MCF 10A (cell line): ENCODE data around the gene GPC2. TPM values are rescaled to one million over a fixed set of nuclear protein-coding genes. Genes with fewer than 3 reads are reported as not detected.

Experiments
- BruUV-seq: library from RNA; stranded (reverse); fragments of 400-500 nt; replicated peaks from 2 replicates; lab custom pipeline; 2021; lab: Mats Ljungman, UMichigan
- CTCF ChIA-PET: fragments of 300-600 bp; sonication (Branson Sonifier 250); formaldehyde crosslinking; extraction: SDS; loops from one replicate; lab custom pipeline; 2021; ENCODE audit warnings: antibody characterized with exemption, inconsistent platforms; lab: Yijun Ruan, JAX
- POLR2A ChIA-PET: fragments of 300-600, 350-650 bp; sonication (Branson Sonifier 250); formaldehyde crosslinking; extraction: SDS; loops from one replicate; lab custom pipeline; 2020; ENCODE audit warnings: antibody characterized with exemption, inconsistent platforms; lab: Yijun Ruan, JAX
- DNase-seq: peaks from one replicate; pipeline ENCODE4 v3.0.0-alpha.2; 2018; ENCODE audit not compliant: unreplicated experiment
- H3K27ac Mint-ChIP-seq: one replicate; pipeline ENCODE4 v1.8.0; 2022; ENCODE audit warnings: mild to moderate bottlenecking, low read depth, mixed read lengths; ENCODE audit not compliant: unreplicated experiment
- H3K27me3 Mint-ChIP-seq: one replicate; pipeline ENCODE4 v1.8.0; 2022; ENCODE audit warnings: mixed read lengths; ENCODE audit not compliant: insufficient read depth, unreplicated experiment
- H3K36me3 Mint-ChIP-seq: one replicate; pipeline ENCODE4 v1.8.0; 2022; ENCODE audit warnings: mild to moderate bottlenecking, moderate library complexity, mixed read lengths; ENCODE audit not compliant: insufficient read depth, unreplicated experiment
- H3K4me1 Mint-ChIP-seq: one replicate; pipeline ENCODE4 v1.8.0; 2022; ENCODE audit warnings: mixed read lengths; ENCODE audit not compliant: insufficient read depth, unreplicated experiment
- H3K4me3 Mint-ChIP-seq: one replicate; pipeline ENCODE4 v1.8.0; 2022; ENCODE audit warnings: mild to moderate bottlenecking, moderate library complexity, mixed read lengths; ENCODE audit not compliant: unreplicated experiment
- H3K9me3 Mint-ChIP-seq: one replicate; pipeline ENCODE4 v1.8.0; 2022; ENCODE audit warnings: mixed read lengths; ENCODE audit not compliant: unreplicated experiment
- intact Hi-C: fragments of 100-400 bp; cut with micrococcal nuclease; formaldehyde crosslinking; loops from 2 replicates; pipeline ENCODE4 v1.14.1; 2022
- total RNA-seq: library from RNA; stranded (reverse); gene quantifications from 2 replicates; pipeline ENCODE4 v1.2.3, GENCODE V29; 2022
- TF ChIP-seq, protein P1 (sequence below): fragments of 200-600 bp; IDR thresholded peaks from one replicate; pipeline ENCODE4 v1.8.0; 2022; ENCODE audit warnings: antibody characterized with exemption, mild to moderate bottlenecking; ENCODE audit not compliant: unreplicated experiment

Gene GPC2
- total RNA-seq, 1 experiment from 2014 or later: 0.65 TPM

DNA sequence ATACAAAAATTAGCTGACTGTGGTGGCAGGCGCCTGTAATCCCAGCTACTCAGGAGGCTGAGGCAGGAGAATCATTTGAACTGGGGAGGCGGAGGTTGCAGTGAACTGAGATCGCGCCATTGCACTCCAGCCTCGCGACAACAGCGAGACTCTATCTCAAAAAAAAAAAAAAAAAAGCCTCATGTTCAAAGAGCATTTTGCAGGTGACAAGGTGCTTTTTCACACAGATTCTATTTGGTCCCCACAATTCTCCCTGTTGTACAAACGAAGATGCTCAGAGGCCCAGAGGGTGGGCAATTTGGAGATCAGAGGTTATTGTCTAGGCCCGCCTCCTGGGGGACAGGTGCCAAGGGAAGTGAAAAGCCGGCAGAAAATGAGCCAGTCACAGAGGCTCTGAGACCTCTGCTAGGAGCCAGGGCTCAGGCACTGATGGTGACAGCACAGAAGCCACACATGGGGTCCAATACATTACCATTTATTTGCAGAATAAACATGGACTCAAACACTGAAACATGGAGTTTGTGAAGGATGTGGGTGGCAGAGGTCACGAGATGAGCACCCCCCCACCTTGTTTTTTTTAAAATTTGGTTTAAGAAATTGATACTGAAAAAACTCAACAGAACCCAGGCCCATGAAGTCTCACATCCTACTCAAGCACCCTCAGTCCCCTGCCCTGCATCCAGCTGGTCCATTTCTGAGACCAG lies 7.9 kb downstream of the GPC2 start:
- Mint-ChIP-seq H3K27ac (no peak overlapping the region), H3K4me3 (no peak overlapping the region), H3K36me3 (no peaks in the 10 kb centered on the region), H3K9me3 (no peaks in the 10 kb centered on the region), H3K27me3 (peaks cover 42% of the 10 kb centered on the region), H3K4me1 (peaks cover 19% of the 10 kb centered on the region)
- TF ChIP-seq, protein P1, sequence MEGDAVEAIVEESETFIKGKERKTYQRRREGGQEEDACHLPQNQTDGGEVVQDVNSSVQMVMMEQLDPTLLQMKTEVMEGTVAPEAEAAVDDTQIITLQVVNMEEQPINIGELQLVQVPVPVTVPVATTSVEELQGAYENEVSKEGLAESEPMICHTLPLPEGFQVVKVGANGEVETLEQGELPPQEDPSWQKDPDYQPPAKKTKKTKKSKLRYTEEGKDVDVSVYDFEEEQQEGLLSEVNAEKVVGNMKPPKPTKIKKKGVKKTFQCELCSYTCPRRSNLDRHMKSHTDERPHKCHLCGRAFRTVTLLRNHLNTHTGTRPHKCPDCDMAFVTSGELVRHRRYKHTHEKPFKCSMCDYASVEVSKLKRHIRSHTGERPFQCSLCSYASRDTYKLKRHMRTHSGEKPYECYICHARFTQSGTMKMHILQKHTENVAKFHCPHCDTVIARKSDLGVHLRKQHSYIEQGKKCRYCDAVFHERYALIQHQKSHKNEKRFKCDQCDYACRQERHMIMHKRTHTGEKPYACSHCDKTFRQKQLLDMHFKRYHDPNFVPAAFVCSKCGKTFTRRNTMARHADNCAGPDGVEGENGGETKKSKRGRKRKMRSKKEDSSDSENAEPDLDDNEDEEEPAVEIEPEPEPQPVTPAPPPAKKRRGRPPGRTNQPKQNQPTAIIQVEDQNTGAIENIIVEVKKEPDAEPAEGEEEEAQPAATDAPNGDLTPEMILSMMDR: no peak
- intact Hi-C loops: no loop called here
- CTCF ChIA-PET: no interaction called here
- POLR2A ChIA-PET: interaction anchor here (1.6 kb wide), 1 partner anchor 8 kb away, joined by 8 read pairs; the partner anchor contains the start of genes GPC2 and STAG3
- no TSS peak for BruUV-seq
- DNase-seq: no peak

DNA sequence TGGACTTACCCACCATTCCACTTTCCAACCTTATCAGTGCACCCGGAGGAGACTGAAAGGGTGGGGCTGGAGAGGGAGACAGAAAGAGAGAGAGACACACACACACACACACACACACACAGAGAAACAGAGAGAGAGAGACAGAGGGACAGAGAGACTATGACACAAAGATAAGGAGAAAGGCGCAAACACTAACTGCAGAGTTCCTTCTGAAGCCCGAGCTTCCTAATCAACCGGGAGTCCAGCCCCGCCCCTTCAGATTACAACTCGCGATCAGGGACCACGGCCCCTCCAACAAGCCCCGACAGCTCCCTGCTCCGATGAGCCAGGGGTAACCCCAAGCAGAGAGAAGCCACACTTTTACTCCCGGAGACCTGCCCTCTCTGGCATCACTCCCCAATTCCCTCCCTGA lies 9.3 kb downstream of the GPC2 start:
- intact Hi-C loops: no loop called here
- ChIA-PET CTCF (interaction anchor here (0.6 to 1.7 kb wide), 3 partner anchors 25 to 113 kb away, joined by 3 to 5 read pairs (median 4); no protein-coding TSS in a partner anchor), POLR2A (interaction anchor here (0.8 to 1.6 kb wide), 3 partner anchors 9 to 19 kb away, joined by 4 to 8 read pairs (median 6); partner anchors contain the start of genes GPC2, LAMTOR4, STAG3 and TRAPPC14)
- no TSS peak for BruUV-seq
- H3K27me3 Mint-ChIP-seq: peaks cover 42% of the 10 kb centered on the region
- no peak overlapping the region for H3K4me3 Mint-ChIP-seq
- TF ChIP-seq, protein P1: no peak
- no peak overlapping the region for H3K27ac Mint-ChIP-seq
- peaks cover 28% of the 10 kb centered on the region for H3K4me1 Mint-ChIP-seq
- DNase-seq: no peak
- no peaks in the 10 kb centered on the region for H3K9me3 Mint-ChIP-seq
- H3K36me3 Mint-ChIP-seq: no peaks in the 10 kb centered on the region

DNA sequence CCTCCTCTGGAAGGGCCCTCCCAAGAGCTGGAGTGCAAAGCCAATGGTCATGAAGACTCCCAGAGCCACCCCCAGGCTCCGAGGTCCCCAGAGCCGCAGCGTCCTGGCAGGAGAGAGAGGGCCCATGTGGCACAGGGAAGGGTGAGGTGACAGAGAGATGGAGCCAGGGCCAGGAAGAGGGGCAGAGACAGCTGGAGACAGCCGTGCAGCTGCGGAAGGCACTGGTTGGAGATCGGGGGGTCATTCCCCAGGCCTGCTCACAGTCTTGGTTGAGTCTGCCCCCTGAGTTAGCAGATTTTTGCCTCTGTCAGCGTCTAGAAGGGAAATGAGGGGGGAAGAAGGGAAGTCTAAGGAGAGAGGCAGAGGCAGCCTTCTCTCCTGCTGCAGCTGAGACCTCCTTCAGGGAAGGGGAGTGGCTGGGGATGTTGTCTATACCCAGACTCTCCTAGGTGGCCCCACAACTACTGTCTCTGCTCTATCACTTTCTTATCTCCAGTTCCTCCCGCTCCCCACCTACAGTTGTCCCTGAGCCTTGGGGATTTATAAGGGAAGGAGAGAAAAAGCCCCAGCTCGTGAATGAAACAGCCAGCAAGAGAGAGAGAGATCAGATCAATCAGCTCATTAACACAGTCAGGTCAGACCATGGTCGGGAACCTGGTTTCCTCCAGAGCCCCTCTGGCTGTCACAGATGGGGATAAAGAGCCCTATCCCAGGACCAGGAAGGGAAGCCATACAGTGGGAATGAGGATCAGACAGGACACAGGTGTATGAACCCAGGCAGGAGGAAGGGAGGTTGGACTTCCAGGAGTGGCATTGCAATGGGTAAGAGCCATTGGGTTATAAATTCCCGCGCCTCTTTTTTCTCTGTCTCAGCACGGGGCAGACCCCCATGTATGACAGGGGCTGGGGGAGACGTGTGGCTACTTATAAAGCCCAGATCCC lies 9.9 kb downstream of the GPC2 start:
- CTCF ChIA-PET: interaction anchor here (0.6 to 3.1 kb wide), 3 partner anchors 26 to 114 kb away, joined by 4 to 10 read pairs (median 5); no protein-coding TSS in a partner anchor
- Mint-ChIP-seq H3K4me1 (peaks cover 28% of the 10 kb centered on the region), H3K27ac (peak overlapping the region; percentile 54), H3K36me3 (no peaks in the 10 kb centered on the region), H3K27me3 (peaks cover 42% of the 10 kb centered on the region), H3K4me3 (no peak overlapping the region), H3K9me3 (no peaks in the 10 kb centered on the region)
- POLR2A ChIA-PET: interaction anchor here (1.0 to 1.7 kb wide), 3 partner anchors 8 to 261 kb away, joined by 4 to 6 read pairs (median 5); partner anchors contain the start of genes TRAPPC14 and ZCWPW1
- BruUV-seq: no TSS peak
- intact Hi-C loops: no loop called here
- no peak for DNase-seq
- TF ChIP-seq, protein P1: no peak
